COLO668 (cell line): ENCODE results near the gene SGPP1.
"Not testable (repeated sequence)": the region's sequence is repeated elsewhere in the genome, so short reads cannot be mapped to it uniquely, and the experiment has no call there.

Source experiments
- DNase-seq: peaks from one replicate; lab custom pipeline; 2025; ENCODE audit not compliant: unreplicated experiment; lab: John Stamatoyannopoulos, UW

The SGPP1 gene

GRCh38 chr14:63676615-63677014, 51.2 kb downstream of the SGPP1 start:
- DNase-seq = no peak

GRCh38 chr14:63673886-63674497, 53.9 kb downstream of the SGPP1 start:
- DNase-seq = no peak

- no peak for DNase-seq
Measured at GRCh38 chr14:63673255-63673654, 54.6 kb downstream of the SGPP1 start.

GRCh38 chr14:63672417-63673180, 55.3 kb downstream of the SGPP1 start:
- no peak for DNase-seq

- no peak for DNase-seq
Measured at GRCh38 chr14:63671987-63672386, 55.9 kb downstream of the SGPP1 start.

GRCh38 chr14:63670692-63671091, 57.2 kb downstream of the SGPP1 start:
- no peak for DNase-seq

- DNase-seq = no peak
Measured at GRCh38 chr14:63666335-63666734, 61.5 kb downstream of the SGPP1 start.

- DNase-seq = no peak
Measured at GRCh38 chr14:63663428-63664341, 64.2 kb downstream of the SGPP1 start.

GRCh38 chr14:63662776-63663175, 65.1 kb downstream of the SGPP1 start:
- no peak for DNase-seq

- DNase-seq = not testable (repeated sequence)
Measured at GRCh38 chr14:63661881-63662280, 66.0 kb downstream of the SGPP1 start.

GRCh38 chr14:63659726-63660125, 68.1 kb downstream of the SGPP1 start:
- DNase-seq = no peak

GRCh38 chr14:63656194-63656593, 71.7 kb downstream of the SGPP1 start:
- DNase-seq = no peak

GRCh38 chr14:63654936-63655335, 72.9 kb downstream of the SGPP1 start:
- no peak for DNase-seq

- DNase-seq = no peak
Measured at GRCh38 chr14:63654346-63654745, 73.5 kb downstream of the SGPP1 start.

GRCh38 chr14:63652406-63652805, 75.5 kb downstream of the SGPP1 start:
- no peak for DNase-seq

GRCh38 chr14:63650256-63650952, 77.5 kb downstream of the SGPP1 start:
- DNase-seq = no peak

- DNase-seq = no peak
Measured at GRCh38 chr14:63647696-63648410, 80.0 kb downstream of the SGPP1 start.

GRCh38 chr14:63644741-63645140, 83.1 kb downstream of the SGPP1 start:
- no peak for DNase-seq

GRCh38 chr14:63642656-63643382, 85.0 kb downstream of the SGPP1 start:
- no peak for DNase-seq

GRCh38 chr14:63642229-63642611, 85.6 kb downstream of the SGPP1 start:
- DNase-seq = peak; percentile 88
